ENCODE data around the gene UBE4B. TPM values are rescaled to one million over a fixed set of nuclear protein-coding genes. Genes with fewer than 3 reads are reported as not detected.
"Not testable (repeated sequence)": the region's sequence is repeated elsewhere in the genome, so short reads cannot be mapped to it uniquely, and the experiment has no call there.

The UBE4B gene
- polyA plus RNA-seq, 3 donors, result 6.0 to 34.6 (median 9.2) TPM

GRCh38 chr1:10019561-10019960, 13.2 kb upstream of the UBE4B start:
- no peaks in the 10 kb centered on the region for H3K9me3 ChIP-seq (replicated peaks in 1 of 2; ENCODE audit: control insufficient read depth in 1 of 2, insufficient read depth in 1 of 2, low read length in 2 of 2)
- no peaks in the 10 kb centered on the region for H4K20me1 ChIP-seq (ENCODE audit: insufficient read depth, low read length)
- H2AFZ ChIP-seq (ENCODE audit: insufficient read depth, low read depth, low read length, poor library complexity, severe bottlenecking), result no peak overlapping the region
- Mint-ChIP-seq H3K4me3 (no peak overlapping the region), H3K27me3 (ENCODE audit: low read depth in 3 of 3) (peaks cover 0 to 5% (median 2%) of the 10 kb centered on the region in 3 donors), H3K9me3 (peaks cover 0 to 2% (median 0%) of the 10 kb centered on the region in 7 donors), H3K27ac (peak overlapping the region in 1 of 7 donors; percentile 82), H3K36me3 (peaks cover 10 to 20% of the 10 kb centered on the region in 2 donors), H3K4me1 (peaks cover 31% of the 10 kb centered on the region)
- no peaks in the 10 kb centered on the region for H3K79me2 ChIP-seq (ENCODE audit: insufficient read depth, low read length)
- no peak for DNase-seq
- no peak overlapping the region for H3K4me2 ChIP-seq (replicated peaks; ENCODE audit: extremely low read depth, low read length, poor library complexity, severe bottlenecking)
- intact Hi-C loops (cut with micrococcal nuclease), result no loop called here
- peaks cover 17 to 19% of the 10 kb centered on the region in 2 donors for H3K4me1 ChIP-seq (ENCODE audit: control insufficient read depth in 1 of 2, insufficient read depth in 2 of 2, low read length in 2 of 2)
- H3K27ac ChIP-seq (ENCODE audit: low read depth in 1 of 2, low read length in 2 of 2), result no peak overlapping the region
- no peaks in the 10 kb centered on the region for H3K27me3 ChIP-seq (ENCODE audit: control insufficient read depth in 2 of 2, insufficient read depth in 2 of 2, low read length in 2 of 2)
- H3K9ac ChIP-seq (ENCODE audit: insufficient read depth, low read length, poor library complexity, severe bottlenecking), result no peak overlapping the region
- no peak overlapping the region for H3K4me3 ChIP-seq (replicated peaks in 1 of 3; ENCODE audit: low read depth in 2 of 3, low read length in 3 of 3)
- TF ChIP-seq, protein P1, sequence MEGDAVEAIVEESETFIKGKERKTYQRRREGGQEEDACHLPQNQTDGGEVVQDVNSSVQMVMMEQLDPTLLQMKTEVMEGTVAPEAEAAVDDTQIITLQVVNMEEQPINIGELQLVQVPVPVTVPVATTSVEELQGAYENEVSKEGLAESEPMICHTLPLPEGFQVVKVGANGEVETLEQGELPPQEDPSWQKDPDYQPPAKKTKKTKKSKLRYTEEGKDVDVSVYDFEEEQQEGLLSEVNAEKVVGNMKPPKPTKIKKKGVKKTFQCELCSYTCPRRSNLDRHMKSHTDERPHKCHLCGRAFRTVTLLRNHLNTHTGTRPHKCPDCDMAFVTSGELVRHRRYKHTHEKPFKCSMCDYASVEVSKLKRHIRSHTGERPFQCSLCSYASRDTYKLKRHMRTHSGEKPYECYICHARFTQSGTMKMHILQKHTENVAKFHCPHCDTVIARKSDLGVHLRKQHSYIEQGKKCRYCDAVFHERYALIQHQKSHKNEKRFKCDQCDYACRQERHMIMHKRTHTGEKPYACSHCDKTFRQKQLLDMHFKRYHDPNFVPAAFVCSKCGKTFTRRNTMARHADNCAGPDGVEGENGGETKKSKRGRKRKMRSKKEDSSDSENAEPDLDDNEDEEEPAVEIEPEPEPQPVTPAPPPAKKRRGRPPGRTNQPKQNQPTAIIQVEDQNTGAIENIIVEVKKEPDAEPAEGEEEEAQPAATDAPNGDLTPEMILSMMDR (IDR thresholded peaks at IDR 0.05), result no peak
- peaks cover 9 to 15% of the 10 kb centered on the region in 2 donors for H3K36me3 ChIP-seq (replicated peaks in 1 of 2; ENCODE audit: control insufficient read depth in 1 of 2, insufficient read depth in 2 of 2, low read length in 2 of 2)

DNA sequence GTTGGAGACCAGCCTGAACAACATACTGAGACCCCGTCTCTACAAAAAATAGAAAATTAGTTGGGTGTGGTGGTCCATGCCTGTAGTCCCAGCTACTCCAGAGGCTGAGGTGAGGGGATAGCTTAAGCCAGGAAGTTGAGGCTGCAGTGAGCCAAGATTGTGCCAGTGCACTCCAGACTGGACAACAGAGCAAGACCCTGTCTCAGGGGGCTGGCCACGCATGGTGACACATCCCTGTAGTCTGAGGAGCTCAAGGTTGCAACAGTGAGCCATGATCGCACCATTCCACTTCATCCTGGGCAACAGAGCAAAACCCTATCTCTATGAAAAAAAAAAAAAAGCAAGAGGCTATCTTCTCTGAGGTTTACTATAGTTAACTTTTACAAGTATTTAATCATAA, 12.7 kb upstream of the UBE4B start:
- Mint-ChIP-seq H3K27ac (no peak overlapping the region), H3K4me3 (no peak overlapping the region), H3K36me3 (peaks cover 6 to 15% of the 10 kb centered on the region in 2 donors), H3K4me1 (peaks cover 31% of the 10 kb centered on the region), H3K27me3 (ENCODE audit: low read depth in 3 of 3) (peaks cover 0 to 5% (median 0%) of the 10 kb centered on the region in 3 donors), H3K9me3 (peaks cover 0 to 2% (median 0%) of the 10 kb centered on the region in 7 donors)
- H3K27ac ChIP-seq (ENCODE audit: low read depth in 1 of 2, low read length in 2 of 2), result no peak overlapping the region
- TF ChIP-seq, protein P1 (IDR thresholded peaks at IDR 0.05), result no peak
- no peak overlapping the region for H3K4me2 ChIP-seq (replicated peaks; ENCODE audit: extremely low read depth, low read length, poor library complexity, severe bottlenecking)
- no peak overlapping the region for H2AFZ ChIP-seq (ENCODE audit: insufficient read depth, low read depth, low read length, poor library complexity, severe bottlenecking)
- H3K9me3 ChIP-seq (replicated peaks in 1 of 2; ENCODE audit: control insufficient read depth in 1 of 2, insufficient read depth in 1 of 2, low read length in 2 of 2), result no peaks in the 10 kb centered on the region
- no peaks in the 10 kb centered on the region for H4K20me1 ChIP-seq (ENCODE audit: insufficient read depth, low read length)
- H3K4me1 ChIP-seq (ENCODE audit: control insufficient read depth in 1 of 2, insufficient read depth in 2 of 2, low read length in 2 of 2), result peaks cover 17 to 19% of the 10 kb centered on the region in 2 donors
- no peak overlapping the region for H3K9ac ChIP-seq (ENCODE audit: insufficient read depth, low read length, poor library complexity, severe bottlenecking)
- H3K79me2 ChIP-seq (ENCODE audit: insufficient read depth, low read length), result no peaks in the 10 kb centered on the region
- H3K36me3 ChIP-seq (replicated peaks in 1 of 2; ENCODE audit: control insufficient read depth in 1 of 2, insufficient read depth in 2 of 2, low read length in 2 of 2), result peaks cover 4 to 10% of the 10 kb centered on the region in 2 donors
- 100% methylated on average over 1 of the region's 3 CpGs for WGBS (ENCODE audit: insufficient coverage)
- no peak for DNase-seq
- intact Hi-C loops (cut with micrococcal nuclease), result no loop called here
- no peaks in the 10 kb centered on the region for H3K27me3 ChIP-seq (ENCODE audit: control insufficient read depth in 2 of 2, insufficient read depth in 2 of 2, low read length in 2 of 2)
- H3K4me3 ChIP-seq (replicated peaks in 1 of 3; ENCODE audit: low read depth in 2 of 3, low read length in 3 of 3), result no peak overlapping the region

DNA sequence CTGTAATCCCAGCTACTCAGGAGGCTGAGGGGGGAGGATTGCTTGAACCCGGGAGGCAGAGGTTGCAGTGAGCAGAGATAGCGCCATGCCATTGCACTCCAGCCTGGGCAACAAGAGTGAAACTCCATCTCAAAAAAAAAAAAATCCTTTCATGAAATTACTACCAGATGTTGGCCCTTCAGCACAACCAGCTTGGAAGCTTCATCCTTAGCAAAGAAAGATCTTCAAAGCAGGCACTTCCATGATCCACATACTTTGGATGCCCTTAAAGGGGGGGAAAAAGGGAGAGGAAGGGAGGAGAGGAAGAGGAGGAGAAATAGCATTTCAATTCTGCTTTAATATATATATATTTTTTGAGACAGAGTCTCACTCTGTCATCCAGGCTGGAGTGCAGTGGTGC, 12.1 kb upstream of the UBE4B start:
- intact Hi-C loops (cut with micrococcal nuclease); H3K9ac ChIP-seq (ENCODE audit: insufficient read depth, low read length, poor library complexity, severe bottlenecking); H3K27me3 Mint-ChIP-seq (ENCODE audit: low read depth in 3 of 3); H2AFZ ChIP-seq (ENCODE audit: insufficient read depth, low read depth, low read length, poor library complexity, severe bottlenecking); H4K20me1 ChIP-seq (ENCODE audit: insufficient read depth, low read length); H3K4me2 ChIP-seq (replicated peaks; ENCODE audit: extremely low read depth, low read length, poor library complexity, severe bottlenecking); H3K9me3 ChIP-seq (replicated peaks in 1 of 2; ENCODE audit: control insufficient read depth in 1 of 2, insufficient read depth in 1 of 2, low read length in 2 of 2); H3K4me3 ChIP-seq (replicated peaks in 1 of 3; ENCODE audit: low read depth in 2 of 3, low read length in 3 of 3); H3K27ac ChIP-seq (ENCODE audit: low read depth in 1 of 2, low read length in 2 of 2); DNase-seq; H3K27me3 ChIP-seq (ENCODE audit: control insufficient read depth in 2 of 2, insufficient read depth in 2 of 2, low read length in 2 of 2); H3K79me2 ChIP-seq (ENCODE audit: insufficient read depth, low read length); H3K4me3 Mint-ChIP-seq; H3K9me3 Mint-ChIP-seq; H3K36me3 Mint-ChIP-seq; H3K36me3 ChIP-seq (replicated peaks in 1 of 2; ENCODE audit: control insufficient read depth in 1 of 2, insufficient read depth in 2 of 2, low read length in 2 of 2): not testable (repeated sequence)
- H3K4me1 ChIP-seq (ENCODE audit: control insufficient read depth in 1 of 2, insufficient read depth in 2 of 2, low read length in 2 of 2), result peaks cover 17 to 19% of the 10 kb centered on the region in 2 donors
- H3K4me1 Mint-ChIP-seq, result peaks cover 31% of the 10 kb centered on the region
- H3K27ac Mint-ChIP-seq, result peak overlapping the region in 1 of 7 donors; percentile 35
- WGBS (ENCODE audit: insufficient coverage), result no CpG with 5 or more reads among the region's 2 CpGs

Measured in CD14-positive monocyte (primary cell).